ENCODE measurements around the gene ZNF536. TPM values are rescaled to one million over a fixed set of nuclear protein-coding genes. Genes with fewer than 3 reads are reported as not detected.

ZNF536 gene
- total RNA-seq, 1 experiment from 2014 or later = not detected

DNA sequence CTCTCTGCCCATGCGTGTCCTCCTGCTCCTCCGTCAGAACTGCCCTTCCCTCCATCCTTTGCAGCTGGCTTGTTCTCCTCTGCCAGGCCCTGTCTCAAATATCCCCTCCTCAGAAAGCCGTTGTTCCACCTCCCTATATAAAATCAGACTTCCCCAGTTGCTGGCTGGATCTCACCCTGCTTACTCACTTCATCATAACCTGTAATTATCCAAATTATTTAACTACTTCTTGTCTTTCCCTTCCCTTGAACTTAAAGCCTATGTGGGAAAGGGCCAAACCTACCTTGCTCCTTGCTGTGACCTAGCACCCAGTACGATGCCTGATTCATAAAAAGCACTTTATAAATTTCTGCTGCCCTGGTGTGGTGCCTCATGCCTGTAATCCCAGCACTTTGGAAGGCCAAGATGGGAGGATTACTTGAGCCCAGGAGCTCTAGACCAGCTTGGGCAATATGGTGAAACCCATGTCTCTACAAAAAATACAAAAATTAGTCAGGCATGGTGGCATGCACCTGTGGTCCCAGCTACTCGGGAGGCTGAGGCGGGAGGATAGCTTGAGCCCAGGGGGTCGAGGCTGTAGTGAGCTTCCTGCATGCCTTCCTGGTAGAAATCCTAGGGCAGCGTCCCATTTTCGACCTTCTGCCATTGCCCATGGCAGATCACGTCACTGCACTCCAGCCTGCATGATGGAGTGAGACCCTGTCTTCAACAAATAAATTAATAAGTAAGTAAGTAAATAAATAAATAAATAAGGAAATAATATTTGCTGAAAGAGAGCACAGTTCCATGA lies 39.5 kb upstream of the ZNF536 start:
- peaks cover 44% of the 10 kb centered on the region for H3K27me3 ChIP-seq (ENCODE audit: insufficient read depth, low read depth)
- no peaks in the 10 kb centered on the region for H3K9me3 ChIP-seq (ENCODE audit: insufficient read depth, low read depth)
- no TSS peak for BruUV-seq (replicated peaks)

GRCh38 chr19:30333291-30334065 lies 38.7 kb upstream of the ZNF536 start:
- H3K79me2 ChIP-seq (ENCODE audit: low read depth) = no peaks in the 10 kb centered on the region
- H3K9me2 ChIP-seq (ENCODE audit: insufficient read depth) = no peaks in the 10 kb centered on the region
- H3K4me3 ChIP-seq = no peak overlapping the region
- POLR2A ChIA-PET (ENCODE audit: unreplicated experiment) = no interaction called here
- no peaks in the 10 kb centered on the region for H3K9me3 ChIP-seq (ENCODE audit: insufficient read depth, low read depth)
- BruUV-seq (replicated peaks) = no TSS peak
- H3K27me3 ChIP-seq (ENCODE audit: insufficient read depth, low read depth) = peaks cover 43% of the 10 kb centered on the region; the same call in 1 of the 2 replicates
- no peaks in the 10 kb centered on the region for H3F3A ChIP-seq (ENCODE audit: insufficient read depth, low read depth)
- CTCF ChIA-PET = no interaction called here
- TF ChIP-seq, protein P1, sequence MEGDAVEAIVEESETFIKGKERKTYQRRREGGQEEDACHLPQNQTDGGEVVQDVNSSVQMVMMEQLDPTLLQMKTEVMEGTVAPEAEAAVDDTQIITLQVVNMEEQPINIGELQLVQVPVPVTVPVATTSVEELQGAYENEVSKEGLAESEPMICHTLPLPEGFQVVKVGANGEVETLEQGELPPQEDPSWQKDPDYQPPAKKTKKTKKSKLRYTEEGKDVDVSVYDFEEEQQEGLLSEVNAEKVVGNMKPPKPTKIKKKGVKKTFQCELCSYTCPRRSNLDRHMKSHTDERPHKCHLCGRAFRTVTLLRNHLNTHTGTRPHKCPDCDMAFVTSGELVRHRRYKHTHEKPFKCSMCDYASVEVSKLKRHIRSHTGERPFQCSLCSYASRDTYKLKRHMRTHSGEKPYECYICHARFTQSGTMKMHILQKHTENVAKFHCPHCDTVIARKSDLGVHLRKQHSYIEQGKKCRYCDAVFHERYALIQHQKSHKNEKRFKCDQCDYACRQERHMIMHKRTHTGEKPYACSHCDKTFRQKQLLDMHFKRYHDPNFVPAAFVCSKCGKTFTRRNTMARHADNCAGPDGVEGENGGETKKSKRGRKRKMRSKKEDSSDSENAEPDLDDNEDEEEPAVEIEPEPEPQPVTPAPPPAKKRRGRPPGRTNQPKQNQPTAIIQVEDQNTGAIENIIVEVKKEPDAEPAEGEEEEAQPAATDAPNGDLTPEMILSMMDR (conservative IDR thresholded peaks at IDR 0.05) = no peak
- TF ChIP-seq EZH2 (IDR thresholded peaks at IDR 0.05; ENCODE audit: low read depth) = no peak
- no peak for DNase-seq
- H3K4me1 ChIP-seq (replicated peaks; ENCODE audit: insufficient read depth) = no peaks in the 10 kb centered on the region
- no peak overlapping the region for H2AFZ ChIP-seq
- no peaks in the 10 kb centered on the region for H4K20me1 ChIP-seq (ENCODE audit: insufficient read depth)
- H3K27ac ChIP-seq = no peak overlapping the region
- intact Hi-C loops (cut with micrococcal nuclease; ENCODE audit: unreplicated experiment) = no loop called here
- no peaks in the 10 kb centered on the region for H3K36me3 ChIP-seq (ENCODE audit: low read depth)
- no peak overlapping the region for H3K4me2 ChIP-seq

More for the DNA sequence above, 39.5 kb upstream of the ZNF536 start:
- ChIA-PET CTCF (no interaction called here), POLR2A (ENCODE audit: unreplicated experiment) (no interaction called here)
- TF ChIP-seq EZH2 (IDR thresholded peaks at IDR 0.05; ENCODE audit: low read depth) = no peak
- TF ChIP-seq, protein P1 (conservative IDR thresholded peaks at IDR 0.05) = no peak
- H3K79me2 ChIP-seq (ENCODE audit: low read depth) = no peaks in the 10 kb centered on the region
- H3K27ac ChIP-seq = no peak overlapping the region
- H2AFZ ChIP-seq = no peak overlapping the region
- H3K4me1 ChIP-seq (replicated peaks; ENCODE audit: insufficient read depth) = no peaks in the 10 kb centered on the region
- no peaks in the 10 kb centered on the region for H3K36me3 ChIP-seq (ENCODE audit: low read depth)
- no peaks in the 10 kb centered on the region for H4K20me1 ChIP-seq (ENCODE audit: insufficient read depth)
- intact Hi-C loops (cut with micrococcal nuclease; ENCODE audit: unreplicated experiment) = no loop called here
- H3K9me2 ChIP-seq (ENCODE audit: insufficient read depth) = no peaks in the 10 kb centered on the region
- H3K4me2 ChIP-seq = no peak overlapping the region
- DNase-seq = no peak
- H3F3A ChIP-seq (ENCODE audit: insufficient read depth, low read depth) = no peaks in the 10 kb centered on the region
- no peak overlapping the region for H3K4me3 ChIP-seq

DNA sequence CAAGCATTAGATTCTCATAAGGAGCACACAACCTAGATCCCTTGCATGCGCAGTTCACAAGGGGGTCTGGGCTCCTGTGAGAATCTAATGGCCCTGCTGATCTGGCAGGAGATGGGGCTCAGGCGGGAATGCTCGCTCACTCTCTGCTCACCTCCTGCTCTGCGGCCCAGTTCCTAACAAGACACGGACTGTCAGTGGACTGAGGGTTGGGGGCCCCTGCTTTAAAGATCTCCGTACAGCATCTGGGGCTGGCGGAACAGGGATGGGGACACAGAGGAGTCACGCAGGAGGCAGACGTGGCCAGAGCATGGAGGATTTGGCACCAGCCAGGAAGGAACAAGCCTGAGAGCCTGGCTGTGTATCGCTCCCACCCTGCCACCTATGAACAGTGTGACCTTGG lies 37.3 kb upstream of the ZNF536 start:
- H3K4me2 ChIP-seq = no peak overlapping the region

More for the DNA sequence above, 37.3 kb upstream of the ZNF536 start:
- no peaks in the 10 kb centered on the region for H3K79me2 ChIP-seq (ENCODE audit: low read depth)
- no peaks in the 10 kb centered on the region for H3K4me1 ChIP-seq (replicated peaks; ENCODE audit: insufficient read depth)
- CTCF ChIA-PET = no interaction called here
- no peaks in the 10 kb centered on the region for H3F3A ChIP-seq (ENCODE audit: insufficient read depth, low read depth)
- H3K4me3 ChIP-seq = no peak overlapping the region
- intact Hi-C loops (cut with micrococcal nuclease; ENCODE audit: unreplicated experiment) = no loop called here
- BruUV-seq (replicated peaks) = no TSS peak
- no peaks in the 10 kb centered on the region for H3K9me2 ChIP-seq (ENCODE audit: insufficient read depth)
- H3K9me3 ChIP-seq (ENCODE audit: insufficient read depth, low read depth) = no peaks in the 10 kb centered on the region
- no peaks in the 10 kb centered on the region for H4K20me1 ChIP-seq (ENCODE audit: insufficient read depth)
- TF ChIP-seq, protein P1 (conservative IDR thresholded peaks at IDR 0.05) = no peak
- POLR2A ChIA-PET (ENCODE audit: unreplicated experiment) = no interaction called here
- H2AFZ ChIP-seq = no peak overlapping the region
- no peak for DNase-seq
- no peak overlapping the region for H3K27ac ChIP-seq
- no peaks in the 10 kb centered on the region for H3K36me3 ChIP-seq (ENCODE audit: low read depth)
- peaks cover 44% of the 10 kb centered on the region; the same call in 1 of the 2 replicates for H3K27me3 ChIP-seq (ENCODE audit: insufficient read depth, low read depth)
